Ovary (tissue), 9 donors: Measurements from ENCODE around the gene EMSY. TPM values are rescaled to one million over a fixed set of nuclear protein-coding genes. Genes with fewer than 3 reads are reported as not detected.
"Not testable (repeated sequence)": the region's sequence is repeated elsewhere in the genome, so short reads cannot be mapped to it uniquely, and the experiment has no call there.

Source experiments
- DNase-seq, 5 donors: peaks; one replicate each; pipeline ENCODE4 v3.0.0-alpha.2; 2019 to 2020
- H3K27ac ChIP-seq, 2 donors: fragments of 200-600 bp; one replicate each; pipeline versions ENCODE4 v1.5.1 to v1.8.0; 2019 to 2022
- H3K27me3 ChIP-seq: fragments of 200-600 bp; one replicate; pipeline ENCODE4 v1.8.0; 2022
- H3K36me3 ChIP-seq: fragments of 200-600 bp; sonication (generic); one replicate; pipeline ENCODE4 v1.5.1; 2019
- H3K4me1 ChIP-seq: one replicate; pipeline ENCODE4 v1.8.1; 2013; ENCODE audit warnings: mild to moderate bottlenecking, moderate library complexity; ENCODE audit not compliant: insufficient read depth
- H3K4me3 ChIP-seq: fragments of 200-600 bp; sonication (generic); one replicate; pipeline ENCODE4 v1.5.1; 2017
- H3K9me3 ChIP-seq, 2 donors: fragments of 200-600 bp in 1 of 2; sonication (generic) in 1 of 2; one replicate each; pipeline versions ENCODE4 v1.5.1 to v1.8.1; 2013 to 2019; ENCODE audit warnings: mild to moderate bottlenecking in 1 of 2, moderate library complexity in 1 of 2
- CTCF ChIP-seq, 3 donors: fragments of 450-650 bp in 2 of 3; fragments of 200-600 bp in 1 of 3; IDR thresholded peaks; one replicate each; pipeline versions ENCODE4 v1.5.1 to v1.8.0; 2016 to 2022; ENCODE audit warnings: antibody characterized with exemption in 3 of 3, mild to moderate bottlenecking in 1 of 3
- EP300 ChIP-seq: sonication (generic); formaldehyde crosslinking; IDR thresholded peaks from one replicate; pipeline ENCODE4 v1.6.1; 2017; ENCODE audit warnings: antibody characterized with exemption
- POLR2A ChIP-seq: fragments of 450-650 bp; IDR thresholded peaks from one replicate; pipeline ENCODE4 v1.6.1; 2017; ENCODE audit warnings: antibody characterized with exemption, mild to moderate bottlenecking, moderate library complexity
- WGBS, 3 donors: extraction: QIAGEN DNeasy Blood & Tissue Kit in 1 of 3; methylation state at CpG; one replicate each; pipeline versions ENCODE4 v1.1.5 to v1.1.7; 2013 to 2017; 5-methylcytosine and 5-hydroxymethylcytosine counted together
- intact Hi-C, 4 donors: fragments of 100-400 bp; cut with DNase I; formaldehyde crosslinking; loops; one replicate each; pipeline versions ENCODE4 v1.11.0 to v1.15.1; 2022 to 2023
- polyA plus RNA-seq, 2 donors: library from polyadenylated mRNA; stranded (reverse); fragments of 200-250 nt in 1 of 2; fragments of 350-450 nt in 1 of 2; fragmentation: Illumina TruSeq in 1 of 2; extraction: RNeasy Lipid Tissue Mini Kit (QIAGEN cat#74804) in 1 of 2; gene quantifications; one replicate each; pipeline ENCODE4 v1.2.3, GENCODE V29; 2013 to 2014
- total RNA-seq, 7 donors: library from RNA; depleted of rRNA in 2 of 7; stranded (reverse); fragments of >200 nt in 2 of 7; fragmentation: NEBNext Ultra II Directional in 3 of 7; extraction: Animal tissue kit (Norgen Biotek cat#: 25700) in 3 of 7; gene quantifications; one replicate each; pipeline versions ENCODE4 v1.1.0 to v1.2.4, GENCODE V29; 2016 to 2023
- donor health status: DM: no; HTN: no; CAD: no; lungs with moderate emphysema.
- donor health status: DM: no; HTN: no; CAD: no.
- donor health status: Bipolar disorder and iron deficiency.
- donor health status: DM: yes; HTN: yes; CAD: no.
- donor health status: DM: no; HTN: no; CAD: no.
- donor health status: DM: yes; HTN: yes; CAD: no.

EMSY gene
- total and polyA plus RNA-seq, 9 donors = 8.8 to 56.0 (median 28.7) TPM

DNA sequence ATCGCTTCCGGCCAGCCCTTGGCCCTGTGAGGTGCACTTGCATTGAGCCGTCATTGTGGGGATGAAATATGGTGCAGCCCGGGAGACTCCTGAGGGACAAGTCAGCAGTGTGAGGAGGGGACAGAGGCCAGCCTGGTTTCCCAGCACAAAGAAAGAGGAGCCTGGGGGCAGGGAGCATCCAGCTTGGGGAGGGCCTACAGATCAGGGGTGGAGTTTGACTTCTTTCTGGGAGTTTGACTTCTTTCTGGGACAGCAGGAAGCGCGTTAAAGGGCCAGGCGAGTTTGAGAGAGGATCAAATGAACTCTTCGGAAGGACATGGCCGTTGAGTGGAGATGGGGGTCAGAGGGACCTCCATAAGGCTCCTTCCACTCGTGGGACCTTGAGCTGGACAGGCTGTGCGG is 133.8 kb downstream of the EMSY start:
- peak in 2 of 5 donors; percentile 27 to 52 for DNase-seq
- Histone ChIP-seq H3K4me1 (peaks cover 4% of the 10 kb centered on the region), H3K27me3 (no peaks in the 10 kb centered on the region), H3K36me3 (no peaks in the 10 kb centered on the region), H3K4me3 (no peak overlapping the region), H3K27ac (peak overlapping the region in 1 of 2 donors; percentile 19), H3K9me3 (no peaks in the 10 kb centered on the region)
- TF ChIP-seq EP300 (no peak), POLR2A (no peak), CTCF (IDR thresholded peaks at IDR 0.05) (no peak)
- 60 to 65% (median 61%) methylated on average over 11 of the region's 11 CpGs for WGBS, 3 donors
- intact Hi-C loops = no loop called here

DNA sequence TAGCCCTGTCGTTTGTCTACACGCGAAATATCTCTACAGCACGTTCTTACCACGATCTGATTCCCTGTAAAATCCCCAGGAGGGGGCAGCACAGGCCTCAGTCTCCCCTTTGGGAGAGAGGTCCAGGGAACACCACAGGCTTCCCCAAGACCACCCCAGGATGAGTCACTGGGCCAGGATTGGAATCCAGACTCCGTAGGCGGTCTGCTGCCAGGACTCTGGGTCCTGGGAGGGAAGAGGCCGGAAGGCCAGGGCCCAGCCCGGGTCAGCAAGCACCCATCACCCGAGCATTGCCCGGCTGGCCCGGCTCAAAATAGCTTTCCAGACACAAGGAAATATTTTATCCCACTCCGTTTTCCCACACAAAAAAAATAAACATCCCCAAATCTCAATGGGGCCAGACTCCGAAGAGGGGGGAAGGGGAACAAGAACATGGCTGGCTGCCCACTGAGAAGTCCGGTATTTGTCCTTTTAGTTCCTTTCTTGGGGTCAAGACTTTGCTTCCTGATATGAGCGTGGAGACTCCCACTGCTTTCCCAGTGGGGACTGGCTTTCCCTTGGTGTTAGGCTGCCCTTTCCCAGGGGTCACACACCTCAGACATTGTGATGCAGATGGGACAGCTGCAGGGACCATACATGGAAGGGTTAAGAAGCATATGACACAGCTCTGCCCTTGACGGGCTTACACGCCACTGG is 134.4 kb downstream of the EMSY start:
- WGBS, 3 donors = 26 to 34% (median 26%) methylated on average over 18 of the region's 18 CpGs
- no peak overlapping the region for H3K4me3 ChIP-seq
- TF ChIP-seq CTCF (IDR thresholded peaks at IDR 0.05) (peak in 1 of 3 donors; percentile 11), POLR2A (no peak), EP300 (no peak)
- H3K9me3 ChIP-seq = no peaks in the 10 kb centered on the region
- peak overlapping the region in 1 of 2 donors; percentile 19 for H3K27ac ChIP-seq
- no peaks in the 10 kb centered on the region for H3K36me3 ChIP-seq
- peak; percentile 46 to 64 (median 59) for DNase-seq
- H3K27me3 ChIP-seq = no peaks in the 10 kb centered on the region
- intact Hi-C loops = no loop called here
- H3K4me1 ChIP-seq = peaks cover 4% of the 10 kb centered on the region

- intact Hi-C loops = no loop called here
- no peak for DNase-seq
- H3K27me3 ChIP-seq = no peaks in the 10 kb centered on the region
- no peaks in the 10 kb centered on the region for H3K9me3 ChIP-seq
- WGBS, 3 donors = 74 to 98% (median 78%) methylated on average over 5 of the region's 5 CpGs
- H3K36me3 ChIP-seq = no peaks in the 10 kb centered on the region
- H3K4me3 ChIP-seq = no peak overlapping the region
- TF ChIP-seq EP300 = no peak
- no peak for TF ChIP-seq POLR2A
- TF ChIP-seq CTCF (IDR thresholded peaks at IDR 0.05) = no peak
- peak overlapping the region in 1 of 2 donors; percentile 19 for H3K27ac ChIP-seq
- peaks cover 4% of the 10 kb centered on the region for H3K4me1 ChIP-seq
Measured at GRCh38 chr11:76579752-76580151, 134.9 kb downstream of the EMSY start.

- DNase-seq, H3K36me3 ChIP-seq, H3K4me3 ChIP-seq, H3K4me1 ChIP-seq, H3K27ac ChIP-seq, H3K27me3 ChIP-seq, H3K9me3 ChIP-seq, intact Hi-C loops: not testable (repeated sequence)
- 94 to 97% (median 94%) methylated on average over 30 to 31 of the region's 31 CpGs for WGBS, 3 donors
Measured at GRCh38 chr11:76582471-76582870, 137.7 kb downstream of the EMSY start.

DNA sequence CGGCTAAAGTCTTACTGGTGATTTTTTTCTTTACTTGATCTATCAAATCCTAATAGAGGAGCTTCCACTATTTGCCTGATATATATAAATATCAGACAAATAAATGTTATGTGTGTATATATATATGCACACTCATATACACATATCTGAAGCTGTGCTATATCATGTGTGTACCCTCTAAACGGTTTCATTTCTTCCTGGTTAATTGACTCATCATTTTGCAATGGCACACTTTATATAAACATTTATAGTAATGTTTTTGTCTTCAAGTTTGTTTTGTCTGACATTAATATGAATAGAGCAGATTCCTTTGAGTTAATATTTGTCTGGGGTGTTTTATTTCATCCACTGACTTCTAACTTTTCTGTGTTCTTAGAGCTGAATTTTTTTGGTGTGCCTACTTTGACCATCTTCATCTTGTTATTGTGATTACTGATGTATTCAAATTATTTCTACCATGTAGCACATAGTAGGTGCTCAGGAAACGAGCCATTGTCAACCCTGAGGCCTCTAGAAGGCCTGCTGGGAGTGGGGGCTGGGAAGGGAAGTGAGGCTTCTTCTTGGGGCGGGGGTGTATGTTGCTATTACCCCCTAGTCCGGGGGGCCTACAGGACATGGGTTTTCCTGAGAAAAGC is 143.1 kb downstream of the EMSY start:
- H3K4me1 ChIP-seq = no peaks in the 10 kb centered on the region
- H3K27ac ChIP-seq = no peak overlapping the region
- intact Hi-C loops = no loop called here
- 62 to 70% (median 66%) methylated on average over 5 of the region's 5 CpGs for WGBS, 3 donors
- H3K36me3 ChIP-seq = no peaks in the 10 kb centered on the region
- no peak overlapping the region for H3K4me3 ChIP-seq
- DNase-seq = no peak
- H3K9me3 ChIP-seq = no peaks in the 10 kb centered on the region
- H3K27me3 ChIP-seq = no peaks in the 10 kb centered on the region
- no peak for TF ChIP-seq CTCF (IDR thresholded peaks at IDR 0.05)
- TF ChIP-seq POLR2A = no peak
- TF ChIP-seq EP300 = no peak
